ENCODE results near the gene SLC24A5.

- no peak for TF ChIP-seq GABPB1 (CRISPR knock-in tag; IDR thresholded peaks at IDR 0.05)
- TF ChIP-seq CTCF (IDR thresholded peaks at IDR 0.05): no peak
- no peak for TF ChIP-seq ESRRA (CRISPR knock-in tag; IDR thresholded peaks at IDR 0.05; ENCODE audit: borderline replicate concordance)
- TF ChIP-seq STAT6 (CRISPR knock-in tag; conservative IDR thresholded peaks at IDR 0.05; ENCODE audit: low read depth): no peak
- TF ChIP-seq ELF4 (CRISPR knock-in tag; IDR thresholded peaks at IDR 0.05; ENCODE audit: low read depth): no peak
- no peak for TF ChIP-seq ARID4B (CRISPR knock-in tag; IDR thresholded peaks at IDR 0.05; ENCODE audit: borderline replicate concordance)
- no peak for TF ChIP-seq ATF2 (CRISPR knock-in tag; IDR thresholded peaks at IDR 0.05; ENCODE audit: borderline replicate concordance, low read depth)
- TF ChIP-seq CREM (CRISPR knock-in tag; IDR thresholded peaks at IDR 0.05): no peak
Measured at GRCh38 chr15:48086576-48086975, 34.2 kb upstream of the SLC24A5 start.

Measured in WTC11 (cell line).